ENCODE measurements around the gene TBX2.

Gene TBX2

DNA sequence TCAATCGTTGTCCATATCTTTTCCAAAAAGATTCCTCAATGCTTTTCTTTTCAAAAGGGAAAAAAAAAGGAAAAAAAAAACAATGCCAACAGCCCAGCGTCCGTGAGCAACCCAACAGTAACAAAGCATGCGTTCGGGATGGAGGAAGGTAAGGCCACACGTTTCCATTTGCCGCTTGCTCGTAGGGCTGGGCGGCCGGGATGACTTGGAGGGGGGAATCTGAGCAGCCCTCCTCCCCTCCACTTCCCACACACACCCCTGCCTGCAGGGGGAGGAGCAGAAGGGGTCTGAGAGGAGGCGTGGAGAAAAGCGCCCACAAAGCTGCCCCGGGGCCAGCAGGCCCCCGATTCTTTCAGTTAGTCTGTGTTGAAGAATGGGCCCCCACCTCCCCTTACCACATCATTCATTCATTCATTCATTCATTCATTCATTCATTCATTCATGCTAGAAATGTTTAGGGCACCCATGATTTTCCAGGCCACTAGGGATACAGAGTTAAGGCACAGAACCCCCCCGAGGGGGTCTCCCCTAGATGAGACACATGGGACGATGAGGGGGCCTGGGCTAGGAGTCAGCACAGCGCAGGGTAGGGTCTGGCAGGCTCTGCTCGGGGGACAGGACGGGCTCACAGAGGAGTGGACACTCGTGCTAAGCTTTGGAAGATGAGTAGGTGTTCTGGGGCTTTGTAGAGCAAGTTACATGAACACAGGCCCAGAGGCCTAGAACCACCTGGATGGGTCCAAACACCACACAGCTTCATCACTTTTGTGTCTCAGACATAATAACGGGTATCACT lies 10.9 kb upstream of the TBX2 start:
- DNase-seq, result no peak

DNA sequence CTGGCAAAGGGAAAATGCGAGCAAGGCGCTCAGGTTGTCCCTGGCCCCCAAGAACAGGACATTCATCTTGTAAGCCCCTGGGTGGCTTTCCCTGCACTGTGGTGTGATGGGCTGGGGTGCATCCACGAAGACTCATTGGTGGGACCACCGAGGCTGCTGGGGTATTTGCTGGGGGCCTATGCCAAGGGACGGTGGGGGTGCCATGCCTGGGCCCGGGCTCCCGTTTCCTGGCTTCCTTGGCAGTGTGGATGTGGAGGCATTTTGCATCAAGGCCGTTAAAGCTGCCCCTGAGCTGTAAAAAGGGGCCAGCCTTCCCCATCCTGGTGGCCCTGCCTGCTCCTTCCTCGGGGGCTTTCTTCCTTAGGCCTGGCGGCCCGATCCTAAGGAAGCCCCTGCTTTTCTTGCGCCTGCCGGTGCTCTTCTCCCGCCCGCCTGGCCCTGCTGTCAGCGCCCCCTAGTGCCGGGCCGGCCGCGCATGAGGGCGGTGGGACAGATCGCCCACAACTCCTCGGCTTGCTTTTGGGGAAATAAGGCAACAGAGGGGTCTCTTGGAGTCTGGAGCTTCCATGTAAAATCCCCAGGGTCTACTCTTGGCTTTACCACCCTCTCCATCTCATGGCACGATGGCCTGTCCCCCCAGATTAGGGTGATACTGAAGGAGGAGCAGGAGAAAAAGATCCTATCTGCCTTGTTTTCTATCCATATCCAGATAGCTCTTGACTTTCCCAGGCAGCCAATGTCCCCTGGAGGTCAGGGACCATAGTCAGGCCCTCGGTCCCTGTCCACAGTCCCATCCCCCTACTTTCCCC lies 9.8 kb upstream of the TBX2 start:
- DNase-seq, result no peak

DNA sequence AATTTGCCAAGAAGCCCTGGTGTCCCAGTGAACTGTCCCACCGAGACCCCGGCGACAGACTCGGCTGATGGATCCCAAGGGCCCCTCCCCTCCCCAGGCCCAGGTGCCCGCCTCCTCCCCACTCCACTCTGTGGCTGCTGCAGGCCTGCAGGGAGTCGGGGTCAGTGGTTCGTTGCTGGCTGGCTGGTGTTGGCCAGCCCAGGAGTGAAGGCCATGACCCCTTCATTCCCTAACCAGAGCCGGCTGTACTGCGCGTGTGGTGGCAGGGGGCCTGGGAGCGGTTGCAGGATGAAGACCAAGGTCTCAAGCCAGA lies 9.2 kb upstream of the TBX2 start:
- no peak for DNase-seq

GRCh38 chr17:61391595-61392291 lies 7.9 kb upstream of the TBX2 start:
- DNase-seq, result no peak

DNA sequence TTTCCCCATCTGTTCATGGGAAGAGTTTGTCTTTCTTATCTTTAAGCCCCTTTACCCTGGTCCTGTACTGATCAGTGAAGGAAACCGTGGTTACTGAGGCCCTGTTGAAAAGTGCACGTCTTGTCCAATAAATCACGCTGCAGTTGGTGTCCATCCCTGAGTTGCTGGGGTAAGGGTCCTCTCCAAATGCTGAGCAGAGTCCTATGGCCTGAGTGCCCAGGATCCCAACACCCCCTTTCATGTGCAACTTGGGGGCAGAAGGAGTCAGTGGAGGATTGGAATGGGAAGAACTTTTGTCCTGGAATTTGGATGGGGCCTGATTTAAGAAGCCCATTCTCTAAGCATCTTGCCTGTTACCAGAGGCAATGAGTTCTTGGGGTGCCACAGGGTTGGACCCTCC lies 7.0 kb upstream of the TBX2 start:
- no peak for DNase-seq

GRCh38 chr17:61393550-61393903 lies 6.1 kb upstream of the TBX2 start:
- DNase-seq, result no peak

- no peak for DNase-seq
These were observed 5.6 kb upstream of the TBX2 start for GRCh38 chr17:61393904-61394629.

DNA sequence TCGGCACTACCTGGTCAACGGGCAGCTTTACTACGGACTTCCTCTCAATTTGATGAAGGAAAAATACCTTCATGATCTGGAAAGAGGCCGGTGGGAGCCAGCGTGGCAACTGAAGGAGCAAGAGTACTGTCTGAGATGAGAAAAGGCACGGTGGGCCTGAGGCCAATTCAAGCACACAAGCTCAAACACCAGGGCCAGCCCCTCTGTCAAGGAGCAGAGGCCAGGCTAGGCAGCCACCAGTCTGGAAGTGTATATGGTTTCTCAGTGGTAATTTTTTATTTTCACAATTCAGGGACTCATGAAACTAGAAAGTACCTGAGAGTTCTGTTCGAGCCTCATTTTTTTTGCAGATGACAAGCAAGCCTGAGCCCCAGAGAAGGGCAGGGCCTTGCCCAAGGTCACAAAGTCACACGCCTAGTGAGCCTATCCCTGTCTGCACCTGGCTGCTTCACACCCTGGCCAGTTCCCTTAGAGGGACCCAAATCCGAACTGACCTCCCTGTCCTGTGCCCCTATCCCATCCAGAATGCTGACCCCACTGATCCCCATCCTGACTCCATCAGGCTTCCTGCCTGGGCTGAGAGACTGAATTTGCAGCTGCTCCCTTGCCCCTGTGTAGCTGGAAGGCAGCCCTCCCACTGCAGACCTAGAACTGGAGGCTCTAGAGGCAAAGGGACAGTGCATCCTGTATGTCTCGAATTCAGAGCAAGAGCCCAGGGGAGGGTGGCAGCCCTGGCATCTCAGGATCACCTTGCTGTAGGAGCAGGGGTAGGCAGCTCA lies 4.8 kb upstream of the TBX2 start:
- DNase-seq, result no peak

DNA sequence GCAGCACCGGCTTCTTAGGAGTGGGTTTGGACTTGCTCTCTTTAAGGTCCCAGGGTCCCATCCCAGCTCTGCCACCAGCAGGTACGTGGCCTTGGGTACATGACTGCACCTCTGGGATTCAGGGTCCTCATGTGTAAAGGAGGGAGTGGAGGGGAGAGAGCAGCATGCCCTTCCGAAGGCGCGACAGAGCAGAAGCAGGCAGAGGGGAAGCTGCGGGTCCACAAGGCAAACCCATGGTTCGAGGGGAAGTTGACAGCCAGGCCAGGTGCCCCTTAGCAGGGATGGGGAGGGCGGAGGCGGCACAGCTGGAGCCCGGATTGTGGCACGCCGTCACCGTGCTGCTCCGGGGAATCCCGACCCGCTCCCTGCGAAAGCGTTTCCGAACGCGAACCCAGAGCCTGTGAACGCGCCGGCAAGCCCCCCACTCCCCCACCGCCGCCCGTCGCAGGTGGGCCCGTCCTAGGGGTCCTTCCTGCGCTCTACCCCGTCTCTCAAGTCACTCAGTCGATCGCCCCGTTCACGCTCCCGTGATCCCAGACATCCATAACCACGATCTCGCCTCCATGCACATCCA lies 4.1 kb upstream of the TBX2 start:
- no peak for DNase-seq

DNA sequence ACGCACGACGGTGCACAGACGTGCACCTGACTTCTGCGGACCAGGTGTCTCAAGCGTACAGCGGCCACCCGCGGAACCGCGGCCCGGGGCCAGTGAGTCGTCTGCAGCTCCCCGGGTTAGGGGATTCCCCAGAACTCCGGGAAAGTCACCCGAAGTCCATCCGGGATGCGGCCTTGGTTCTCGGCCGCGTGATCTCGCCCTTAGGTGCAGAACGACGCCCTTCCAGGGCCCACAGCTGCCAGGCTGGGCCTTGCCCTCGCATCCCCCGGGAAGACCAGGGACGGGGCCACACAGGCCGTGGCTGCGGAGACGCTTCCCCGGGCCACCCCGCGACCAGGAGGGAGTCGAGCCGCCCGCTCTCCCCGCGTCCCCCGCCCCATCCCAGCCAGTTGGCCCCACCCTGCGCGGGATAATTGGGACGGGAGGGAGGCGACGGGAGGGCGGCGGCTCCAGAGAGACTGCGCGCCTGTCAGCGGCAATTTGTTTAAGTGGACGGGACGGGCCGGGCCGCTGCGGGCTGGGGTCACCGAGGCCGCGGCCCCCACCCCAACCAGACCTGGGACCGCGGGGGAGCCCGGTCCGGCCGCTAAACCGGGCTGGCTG lies 3.6 kb upstream of the TBX2 start:
- DNase-seq, result no peak

GRCh38 chr17:61396586-61397085 lies 3.0 kb upstream of the TBX2 start:
- no peak for DNase-seq

DNA sequence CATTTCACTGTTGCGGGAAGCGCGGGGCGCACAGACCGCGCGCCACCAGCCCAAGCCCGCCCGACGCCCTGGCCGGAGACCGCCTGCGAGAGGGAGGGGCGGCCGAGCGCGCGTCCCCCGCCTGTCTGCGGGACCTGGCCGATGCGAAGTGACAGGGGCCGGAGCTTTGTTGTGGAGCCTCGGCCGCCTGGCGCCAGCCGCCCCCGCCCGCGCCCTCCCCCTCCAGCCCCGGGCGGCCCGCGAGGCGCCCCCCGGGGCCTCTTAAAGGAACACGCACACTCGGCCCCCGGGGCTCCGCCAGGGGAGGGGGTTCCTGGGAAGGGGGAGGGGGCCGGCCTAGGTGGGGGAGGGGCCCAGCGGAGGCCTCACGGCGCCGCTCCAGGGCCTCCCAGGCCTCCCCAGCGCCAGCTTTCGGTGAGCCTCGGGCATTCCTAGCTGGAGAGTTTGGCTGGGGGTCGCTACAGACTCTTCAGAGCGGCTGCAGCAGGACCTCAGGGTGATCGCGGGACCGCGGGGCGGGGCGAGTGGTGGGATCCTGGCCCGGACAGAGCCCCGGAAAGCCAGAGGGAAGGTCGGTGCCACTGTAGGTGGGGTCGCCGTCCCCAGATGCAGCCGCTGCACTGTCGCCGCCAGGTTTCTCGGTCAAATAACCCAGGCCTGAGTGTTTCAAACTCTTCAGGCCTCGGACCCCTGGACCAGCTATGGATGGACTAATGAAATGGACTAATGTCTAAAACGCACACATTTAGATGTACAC lies 2.4 kb upstream of the TBX2 start:
- no peak for DNase-seq

GRCh38 chr17:61398721-61399130 lies 917 bp upstream of the TBX2 start:
- no peak for DNase-seq

- DNase-seq, result peak; percentile 27
These were observed 548 bp downstream of the TBX2 start for GRCh38 chr17:61400066-61400716.

DNA sequence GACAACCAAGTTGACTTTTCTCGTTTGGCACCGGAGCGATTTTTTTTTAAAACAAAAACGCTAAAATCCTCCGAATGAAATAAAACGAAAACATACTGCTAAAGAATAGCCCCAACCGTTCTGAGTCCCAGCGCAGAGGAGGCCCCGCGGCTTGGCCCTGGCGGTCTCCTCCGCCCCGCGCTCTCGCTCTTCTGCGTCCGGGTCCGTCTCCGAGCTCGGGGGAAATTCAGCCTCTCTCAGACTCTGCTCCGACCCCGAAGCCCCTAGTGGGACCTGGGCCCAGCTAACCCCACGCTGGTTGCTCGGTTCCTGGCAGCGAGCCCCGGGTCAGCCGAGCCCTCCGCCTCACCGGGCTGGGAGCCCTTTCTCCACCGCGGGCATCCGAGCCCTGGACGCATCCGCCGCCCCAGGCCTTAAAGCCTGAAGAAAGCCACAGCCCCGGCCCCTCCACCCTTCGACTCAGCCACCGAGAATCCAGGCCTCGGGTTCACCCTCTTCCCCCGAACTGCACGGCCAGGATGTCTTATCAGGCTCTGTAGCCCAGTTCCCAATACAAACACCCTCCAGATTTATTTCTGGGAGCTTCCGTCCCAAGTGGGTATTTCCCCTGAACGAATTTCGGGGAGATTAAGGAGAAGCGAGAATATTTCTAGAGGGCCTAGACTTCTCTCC lies 1.2 kb downstream of the TBX2 start:
- no peak for DNase-seq

- DNase-seq, result no peak
These were observed 1.9 kb downstream of the TBX2 start for GRCh38 chr17:61401389-61402072.

DNA sequence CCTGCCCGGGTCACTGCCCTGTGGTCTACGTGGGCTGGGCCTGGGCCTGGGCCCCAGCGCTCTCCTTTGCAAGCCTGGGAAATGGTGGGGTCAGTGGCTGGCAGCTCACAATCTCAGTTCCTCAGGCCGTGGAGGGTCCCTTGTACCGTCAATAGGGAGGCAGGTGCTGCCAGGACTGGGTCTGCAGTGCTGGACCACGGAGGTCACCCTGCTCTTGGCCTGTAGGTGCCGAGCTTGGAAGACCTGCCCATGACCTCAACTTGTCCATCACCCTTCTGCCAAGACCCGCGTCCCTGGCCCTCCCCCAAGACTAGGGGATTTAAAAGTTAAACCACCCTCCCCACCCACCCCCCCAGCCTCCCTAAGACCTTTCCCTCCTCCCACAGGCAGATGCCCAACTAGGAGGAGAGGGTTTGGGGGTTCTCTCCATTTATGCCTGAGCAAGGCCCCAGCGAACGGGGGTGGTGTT lies 2.5 kb downstream of the TBX2 start:
- DNase-seq, result no peak

GRCh38 chr17:61402978-61403800 lies 3.5 kb downstream of the TBX2 start:
- no peak for DNase-seq
